Astrocyte (in vitro differentiated cells and primary cell): Measurements from ENCODE around the gene OR4D5. TPM values are rescaled to one million over a fixed set of nuclear protein-coding genes. Genes with fewer than 3 reads are reported as not detected.

ENCODE experiments used
- DNase-seq: peaks from one replicate; pipeline ENCODE4 v3.0.0-alpha.2; 2010; ENCODE audit warnings: low read depth
- FAIRE-seq: peaks from 2 replicates; lab custom pipeline; 2011; peaks lifted over from hg19 to GRCh38; lab: Jason Lieb, UNC
- H2AFZ ChIP-seq: 2 replicates; pipeline ENCODE4 v1.6.0; 2012; ENCODE audit warnings: low read depth, low read length, inconsistent platforms
- H3K27ac ChIP-seq: 2 replicates; pipeline ENCODE4 v1.5.1; 2011; ENCODE audit warnings: low read depth, low read length, inconsistent platforms
- H3K27me3 ChIP-seq: 2 replicates; pipeline ENCODE4 v1.6.0; 2011; ENCODE audit warnings: low read length, inconsistent platforms; ENCODE audit not compliant: insufficient read depth
- H3K36me3 ChIP-seq: 2 replicates; pipeline ENCODE4 v1.5.1; 2011; ENCODE audit warnings: low read length, inconsistent platforms; ENCODE audit not compliant: insufficient read depth
- H3K4me1 ChIP-seq: 2 replicates; pipeline ENCODE4 v1.5.1; 2011; ENCODE audit warnings: low read length, inconsistent platforms; ENCODE audit not compliant: insufficient read depth
- H3K4me2 ChIP-seq: 2 replicates; pipeline ENCODE4 v1.6.0; 2012; ENCODE audit warnings: low read length, inconsistent platforms
- H3K4me3 ChIP-seq: 2 replicates; pipeline ENCODE4 v1.5.1; 2011; ENCODE audit warnings: low read depth, mild to moderate bottlenecking, low read length, inconsistent platforms; ENCODE audit not compliant: insufficient read depth
- H3K79me2 ChIP-seq: 2 replicates; pipeline ENCODE4 v1.6.0; 2012; ENCODE audit warnings: mild to moderate bottlenecking, low read length, inconsistent platforms; ENCODE audit not compliant: insufficient read depth
- H3K9ac ChIP-seq: 2 replicates; pipeline ENCODE4 v1.6.0; 2012; ENCODE audit warnings: mild to moderate bottlenecking, low read length, inconsistent platforms
- H3K9me3 ChIP-seq: 2 replicates; pipeline ENCODE4 v1.5.1; 2012; ENCODE audit warnings: low read depth, mild to moderate bottlenecking, low read length, inconsistent platforms; ENCODE audit not compliant: insufficient read depth
- H4K20me1 ChIP-seq: 2 replicates; pipeline ENCODE4 v1.6.0; 2012; ENCODE audit warnings: low read length, inconsistent platforms; ENCODE audit not compliant: insufficient read depth
- H3K27ac Mint-ChIP-seq: one replicate; pipeline ENCODE4 v1.8.0; 2021; ENCODE audit warnings: mild to moderate bottlenecking, mixed read lengths; ENCODE audit not compliant: unreplicated experiment
- H3K27me3 Mint-ChIP-seq: one replicate; pipeline ENCODE4 v1.8.0; 2021; ENCODE audit warnings: low read depth, mixed read lengths; ENCODE audit not compliant: unreplicated experiment
- H3K36me3 Mint-ChIP-seq: one replicate; pipeline ENCODE4 v1.8.0; 2021; ENCODE audit warnings: low read depth, mixed read lengths; ENCODE audit not compliant: unreplicated experiment
- H3K4me1 Mint-ChIP-seq: one replicate; pipeline ENCODE4 v1.8.0; 2021; ENCODE audit warnings: low read depth, mixed read lengths; ENCODE audit not compliant: unreplicated experiment
- H3K4me3 Mint-ChIP-seq: one replicate; pipeline ENCODE4 v1.8.0; 2021; ENCODE audit warnings: mild to moderate bottlenecking, moderate library complexity, mixed read lengths; ENCODE audit not compliant: unreplicated experiment
- H3K9me3 Mint-ChIP-seq: one replicate; pipeline ENCODE4 v1.8.0; 2021; ENCODE audit warnings: mild to moderate bottlenecking, mixed read lengths; ENCODE audit not compliant: unreplicated experiment
- EZH2 ChIP-seq: IDR thresholded peaks from 2 replicates; pipeline ENCODE4 v1.6.1; 2012; ENCODE audit warnings: mild to moderate bottlenecking, low read length, inconsistent platforms; ENCODE audit not compliant: insufficient read depth
- total RNA-seq: library from RNA; stranded (reverse); gene quantifications from 2 replicates; pipeline ENCODE4 v1.2.1, GENCODE V29; 2021
- TF ChIP-seq, protein P1 (sequence below): IDR thresholded peaks from 2 replicates; pipeline ENCODE4 v1.5.1; 2011; ENCODE audit warnings: low read depth, mild to moderate bottlenecking, inconsistent platforms, low read length, moderate library complexity; ENCODE audit not compliant: insufficient read depth

Gene OR4D5
- total RNA-seq, 1 donor from 2014 or later, result not detected

- Histone ChIP-seq H3K4me1 (no peaks in the 10 kb centered on the region), H3K4me2 (no peak overlapping the region), H3K9me3 (no peaks in the 10 kb centered on the region), H3K79me2 (no peaks in the 10 kb centered on the region), H3K4me3 (no peak overlapping the region), H3K27me3 (no peaks in the 10 kb centered on the region), H3K27ac (no peak overlapping the region), H2AFZ (no peak overlapping the region), H3K36me3 (no peaks in the 10 kb centered on the region), H4K20me1 (no peaks in the 10 kb centered on the region), H3K9ac (no peak overlapping the region)
- no peak overlapping the region for H3K27ac Mint-ChIP-seq
- no peak overlapping the region for H3K4me3 Mint-ChIP-seq
- no peaks in the 10 kb centered on the region for H3K27me3 Mint-ChIP-seq
- DNase-seq (no peak), FAIRE-seq (no peak)
- H3K4me1 Mint-ChIP-seq, result no peaks in the 10 kb centered on the region
- TF ChIP-seq EZH2, result no peak
- TF ChIP-seq, protein P1, sequence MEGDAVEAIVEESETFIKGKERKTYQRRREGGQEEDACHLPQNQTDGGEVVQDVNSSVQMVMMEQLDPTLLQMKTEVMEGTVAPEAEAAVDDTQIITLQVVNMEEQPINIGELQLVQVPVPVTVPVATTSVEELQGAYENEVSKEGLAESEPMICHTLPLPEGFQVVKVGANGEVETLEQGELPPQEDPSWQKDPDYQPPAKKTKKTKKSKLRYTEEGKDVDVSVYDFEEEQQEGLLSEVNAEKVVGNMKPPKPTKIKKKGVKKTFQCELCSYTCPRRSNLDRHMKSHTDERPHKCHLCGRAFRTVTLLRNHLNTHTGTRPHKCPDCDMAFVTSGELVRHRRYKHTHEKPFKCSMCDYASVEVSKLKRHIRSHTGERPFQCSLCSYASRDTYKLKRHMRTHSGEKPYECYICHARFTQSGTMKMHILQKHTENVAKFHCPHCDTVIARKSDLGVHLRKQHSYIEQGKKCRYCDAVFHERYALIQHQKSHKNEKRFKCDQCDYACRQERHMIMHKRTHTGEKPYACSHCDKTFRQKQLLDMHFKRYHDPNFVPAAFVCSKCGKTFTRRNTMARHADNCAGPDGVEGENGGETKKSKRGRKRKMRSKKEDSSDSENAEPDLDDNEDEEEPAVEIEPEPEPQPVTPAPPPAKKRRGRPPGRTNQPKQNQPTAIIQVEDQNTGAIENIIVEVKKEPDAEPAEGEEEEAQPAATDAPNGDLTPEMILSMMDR, result no peak
- H3K9me3 Mint-ChIP-seq, result no peaks in the 10 kb centered on the region
- H3K36me3 Mint-ChIP-seq, result no peaks in the 10 kb centered on the region
Observed at GRCh38 chr11:123905826-123906225, 33.6 kb upstream of the OR4D5 start.

GRCh38 chr11:123920943-123921342 lies 18.5 kb upstream of the OR4D5 start:
- H3K4me2 ChIP-seq, result no peak overlapping the region
- no peaks in the 10 kb centered on the region for H3K9me3 ChIP-seq
- FAIRE-seq (no peak), DNase-seq (no peak)
- H3K4me1 ChIP-seq, result no peaks in the 10 kb centered on the region
- no peak for TF ChIP-seq EZH2
- TF ChIP-seq, protein P1, result no peak
- Mint-ChIP-seq H3K36me3 (no peaks in the 10 kb centered on the region), H3K4me3 (no peak overlapping the region), H3K27me3 (no peaks in the 10 kb centered on the region), H3K9me3 (no peaks in the 10 kb centered on the region), H3K27ac (no peak overlapping the region), H3K4me1 (no peaks in the 10 kb centered on the region)
- no peaks in the 10 kb centered on the region for H4K20me1 ChIP-seq
- no peak overlapping the region for H3K9ac ChIP-seq
- no peak overlapping the region for H2AFZ ChIP-seq
- H3K27me3 ChIP-seq, result no peaks in the 10 kb centered on the region
- no peak overlapping the region for H3K27ac ChIP-seq
- H3K36me3 ChIP-seq, result no peaks in the 10 kb centered on the region
- H3K4me3 ChIP-seq, result no peak overlapping the region
- no peaks in the 10 kb centered on the region for H3K79me2 ChIP-seq

DNA sequence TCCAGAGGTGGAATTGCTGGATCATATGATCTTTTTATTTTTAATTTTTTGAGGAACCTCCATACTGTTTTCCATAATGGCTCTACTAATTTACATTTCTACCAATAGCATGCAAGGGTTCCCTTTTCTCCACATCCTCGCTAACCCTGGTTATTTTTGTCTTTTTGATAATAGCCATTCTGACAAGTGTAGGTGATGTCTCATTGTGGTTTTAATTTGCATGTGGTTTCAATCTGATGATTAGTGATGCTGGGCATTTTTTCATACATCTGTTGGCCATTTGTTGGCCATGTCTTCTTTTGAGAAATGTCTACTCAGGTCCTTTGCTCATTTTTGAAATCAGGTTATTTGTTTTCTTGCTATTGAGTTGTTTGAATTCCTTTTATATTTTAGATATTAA lies 15.4 kb upstream of the OR4D5 start:
- Mint-ChIP-seq H3K27me3 (no peaks in the 10 kb centered on the region), H3K27ac (no peak overlapping the region), H3K4me1 (no peaks in the 10 kb centered on the region), H3K36me3 (no peaks in the 10 kb centered on the region), H3K9me3 (no peaks in the 10 kb centered on the region), H3K4me3 (no peak overlapping the region)
- Histone ChIP-seq H3K4me2 (no peak overlapping the region), H4K20me1 (no peaks in the 10 kb centered on the region), H3K9me3 (no peaks in the 10 kb centered on the region), H3K36me3 (no peaks in the 10 kb centered on the region), H3K4me1 (no peaks in the 10 kb centered on the region), H3K79me2 (no peaks in the 10 kb centered on the region), H3K4me3 (no peak overlapping the region), H3K9ac (no peak overlapping the region), H3K27me3 (no peaks in the 10 kb centered on the region), H3K27ac (no peak overlapping the region), H2AFZ (no peak overlapping the region)
- FAIRE-seq, result no peak
- no peak for DNase-seq
- TF ChIP-seq, protein P1, result no peak
- TF ChIP-seq EZH2, result no peak
